GM10248 (cell line): ENCODE measurements around the gene IFNA13.

Source experiments
- CTCF ChIA-PET: fragments of 300-600 bp; sonication (Branson Sonifier 250); formaldehyde crosslinking; extraction: SDS; loops from one replicate; lab custom pipeline; 2021; ENCODE audit warnings: antibody characterized with exemption; lab: Yijun Ruan, JAX
- POLR2A ChIA-PET: fragments of 350-650 bp; sonication (Branson Sonifier 250); formaldehyde crosslinking; extraction: SDS; loops from one replicate; lab custom pipeline; 2020; ENCODE audit warnings: antibody characterized with exemption; lab: Yijun Ruan, JAX
- DNase-seq: peaks from one replicate; pipeline ENCODE4 v3.0.0; 2012; ENCODE audit errors: extremely low spot score
- TF ChIP-seq, protein P1 (sequence below): IDR thresholded peaks from 2 replicates; pipeline ENCODE4 v1.5.1; 2012; ENCODE audit warnings: mild to moderate bottlenecking, low read depth; ENCODE audit errors: extremely low read depth, missing control alignments, control extremely low read depth

Gene IFNA13

GRCh38 chr9:21322911-21323461 lies 44.9 kb downstream of the IFNA13 start:
- POLR2A ChIA-PET = no interaction called here
- TF ChIP-seq, protein P1, sequence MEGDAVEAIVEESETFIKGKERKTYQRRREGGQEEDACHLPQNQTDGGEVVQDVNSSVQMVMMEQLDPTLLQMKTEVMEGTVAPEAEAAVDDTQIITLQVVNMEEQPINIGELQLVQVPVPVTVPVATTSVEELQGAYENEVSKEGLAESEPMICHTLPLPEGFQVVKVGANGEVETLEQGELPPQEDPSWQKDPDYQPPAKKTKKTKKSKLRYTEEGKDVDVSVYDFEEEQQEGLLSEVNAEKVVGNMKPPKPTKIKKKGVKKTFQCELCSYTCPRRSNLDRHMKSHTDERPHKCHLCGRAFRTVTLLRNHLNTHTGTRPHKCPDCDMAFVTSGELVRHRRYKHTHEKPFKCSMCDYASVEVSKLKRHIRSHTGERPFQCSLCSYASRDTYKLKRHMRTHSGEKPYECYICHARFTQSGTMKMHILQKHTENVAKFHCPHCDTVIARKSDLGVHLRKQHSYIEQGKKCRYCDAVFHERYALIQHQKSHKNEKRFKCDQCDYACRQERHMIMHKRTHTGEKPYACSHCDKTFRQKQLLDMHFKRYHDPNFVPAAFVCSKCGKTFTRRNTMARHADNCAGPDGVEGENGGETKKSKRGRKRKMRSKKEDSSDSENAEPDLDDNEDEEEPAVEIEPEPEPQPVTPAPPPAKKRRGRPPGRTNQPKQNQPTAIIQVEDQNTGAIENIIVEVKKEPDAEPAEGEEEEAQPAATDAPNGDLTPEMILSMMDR = no peak
- CTCF ChIA-PET = interaction anchor here (1.0 to 6.6 kb wide), 12 partner anchors 9 to 133 kb away, joined by 3 to 95 read pairs (median 5); no protein-coding TSS in a partner anchor
- no peak for DNase-seq

- CTCF ChIA-PET = interaction anchor here (0.9 to 4.0 kb wide), 9 partner anchors 8 to 135 kb away, joined by 3 to 19 read pairs (median 3); no protein-coding TSS in a partner anchor
Measured at GRCh38 chr9:21320465-21320864, 47.4 kb downstream of the IFNA13 start.

DNA sequence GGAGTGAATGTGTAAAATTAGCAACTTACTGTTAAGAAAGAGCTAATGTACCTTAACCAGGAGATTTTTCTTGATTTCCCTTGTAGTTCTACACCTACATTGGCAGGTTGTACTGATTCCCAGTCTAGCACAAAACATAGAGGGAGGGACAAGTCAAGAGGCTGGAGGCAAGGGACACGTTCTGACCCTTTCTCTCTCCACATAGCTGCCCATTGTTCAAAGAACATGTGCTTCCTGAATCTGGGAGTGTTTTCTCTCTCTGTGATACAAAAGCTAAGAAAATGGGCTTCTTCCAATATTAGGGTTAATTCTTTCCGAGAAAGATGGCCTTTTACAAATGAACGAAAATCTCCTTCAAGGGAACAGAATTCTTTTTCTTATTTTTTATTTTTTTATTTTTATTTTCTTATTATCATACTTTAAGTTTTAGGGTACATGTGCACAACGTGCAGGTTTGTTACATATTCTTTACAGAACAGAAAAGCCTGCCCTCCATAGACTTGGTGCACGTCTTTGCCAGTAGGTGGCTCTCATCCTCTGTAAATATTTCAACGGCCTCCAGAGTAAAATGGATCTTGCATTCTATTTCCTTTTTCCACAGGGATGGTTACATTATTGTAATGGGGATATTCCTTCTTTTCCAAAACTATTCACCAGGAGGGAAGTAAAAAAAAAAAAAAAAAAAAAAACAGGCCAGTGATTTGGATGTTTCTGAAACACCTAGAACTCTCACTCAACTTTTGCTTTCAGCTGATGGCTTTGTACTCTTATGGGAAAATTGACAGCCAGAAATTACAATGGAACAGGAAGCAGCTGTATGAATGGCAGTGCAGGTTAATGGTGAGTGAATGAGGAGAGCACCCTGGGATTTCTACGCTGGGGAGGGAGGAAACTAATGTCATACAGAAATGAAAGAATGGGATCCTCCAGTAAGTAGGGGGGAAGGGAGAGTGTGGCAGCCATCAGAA lies 49.6 kb downstream of the IFNA13 start:
- ChIA-PET CTCF (interaction anchor here (0.7 to 4.0 kb wide), 20 partner anchors 8 to 453 kb away, joined by 3 to 19 read pairs (median 4); partner anchors contain the start of gene IFNA8), POLR2A (no interaction called here)
- TF ChIP-seq, protein P1 = peak; percentile 71
- DNase-seq = peak; percentile 28

More at GRCh38 chr9:21320465-21320864, 47.4 kb downstream of the IFNA13 start:
- no peak for DNase-seq
- TF ChIP-seq, protein P1 = no peak
- POLR2A ChIA-PET = no interaction called here
